Natural killer cell (primary cell): ENCODE measurements around the gene ABCC4. TPM values are rescaled to one million over a fixed set of nuclear protein-coding genes. Genes with fewer than 3 reads are reported as not detected.

Experiments
- ATAC-seq, 3 donors: fragments of 150-1000 bp in 2 of 3; fragments of 200-7000 bp in 1 of 3; cut with Tn5 transposase; 1 replicate in 1 of 3; 2 replicates in 2 of 3; pipeline ENCODE4 v1.10.0; 2021; ENCODE audit warnings: mild to moderate bottlenecking in 2 of 3, moderate library complexity in 2 of 3
- DNase-seq, 2 donors: peaks; one replicate each; pipeline versions ENCODE4 v3.0.0 to v3.0.0-alpha.2; 2013 to 2021; ENCODE audit warnings: mixed read lengths in 1 of 2
- H3K27ac ChIP-seq: one replicate; pipeline ENCODE4 v1.5.1; 2013; ENCODE audit warnings: mild to moderate bottlenecking, low read length
- H3K27me3 ChIP-seq: one replicate; pipeline ENCODE4 v1.6.1; 2013; ENCODE audit warnings: low read length; ENCODE audit not compliant: control insufficient read depth, insufficient read depth
- H3K36me3 ChIP-seq: one replicate; pipeline ENCODE4 v1.6.1; 2013; ENCODE audit warnings: low read length; ENCODE audit not compliant: control insufficient read depth, insufficient read depth
- H3K4me1 ChIP-seq: one replicate; pipeline ENCODE4 v1.6.1; 2013; ENCODE audit warnings: low read length; ENCODE audit not compliant: control insufficient read depth, insufficient read depth
- H3K4me3 ChIP-seq: one replicate; pipeline ENCODE4 v1.5.1; 2013; ENCODE audit warnings: low read length
- H3K9me3 ChIP-seq: one replicate; pipeline ENCODE4 v1.6.1; 2013; ENCODE audit warnings: low read length; ENCODE audit not compliant: control insufficient read depth, insufficient read depth
- H3K27ac Mint-ChIP-seq, 2 donors: one replicate each; pipeline ENCODE4 v1.8.0; 2022; ENCODE audit warnings: mild to moderate bottlenecking in 2 of 2, mixed read lengths in 2 of 2, moderate library complexity in 1 of 2
- H3K27me3 Mint-ChIP-seq, 2 donors: one replicate each; pipeline ENCODE4 v1.8.0; 2022; ENCODE audit warnings: low read depth in 2 of 2, mixed read lengths in 2 of 2
- H3K36me3 Mint-ChIP-seq: one replicate; pipeline ENCODE4 v1.8.0; 2022; ENCODE audit warnings: mixed read lengths
- H3K4me1 Mint-ChIP-seq, 2 donors: one replicate each; pipeline ENCODE4 v1.8.0; 2022; ENCODE audit warnings: mixed read lengths in 2 of 2
- H3K4me3 Mint-ChIP-seq: one replicate; pipeline ENCODE4 v1.8.0; 2022; ENCODE audit warnings: mild to moderate bottlenecking, moderate library complexity, mixed read lengths
- H3K9me3 Mint-ChIP-seq, 2 donors: one replicate each; pipeline ENCODE4 v1.8.0; 2022; ENCODE audit warnings: mixed read lengths in 2 of 2
- WGBS: methylation state at CpG from one replicate; pipeline ENCODE4 v1.1.7; 2013; ENCODE audit warnings: missing lambda C conversion rate; ENCODE audit not compliant: insufficient coverage; 5-methylcytosine and 5-hydroxymethylcytosine counted together
- intact Hi-C: fragments of 100-400 bp; cut with micrococcal nuclease; formaldehyde crosslinking; loops from one replicate; pipeline ENCODE4 v1.14.2; 2022
- total RNA-seq, 4 donors: library from RNA; stranded (reverse); fragments of 120-200 nt in 1 of 4; gene quantifications; one replicate each; pipeline versions ENCODE4 v1.2.3 to v1.2.4, GENCODE V29; 2013 to 2022
- TF ChIP-seq, protein P1 (sequence below): fragments of 200-600 bp; IDR thresholded peaks from one replicate; pipeline ENCODE4 v1.8.0; 2022; ENCODE audit warnings: antibody characterized with exemption

ABCC4 gene
- total RNA-seq, 3 donors from 2014 or later (not counting 1 experiment from before 2014, with no cell fraction given) = 4.8 to 10.3 (median 6.5) TPM

GRCh38 chr13:95235974-95236373, 65.3 kb downstream of the ABCC4 start:
- TF ChIP-seq, protein P1, sequence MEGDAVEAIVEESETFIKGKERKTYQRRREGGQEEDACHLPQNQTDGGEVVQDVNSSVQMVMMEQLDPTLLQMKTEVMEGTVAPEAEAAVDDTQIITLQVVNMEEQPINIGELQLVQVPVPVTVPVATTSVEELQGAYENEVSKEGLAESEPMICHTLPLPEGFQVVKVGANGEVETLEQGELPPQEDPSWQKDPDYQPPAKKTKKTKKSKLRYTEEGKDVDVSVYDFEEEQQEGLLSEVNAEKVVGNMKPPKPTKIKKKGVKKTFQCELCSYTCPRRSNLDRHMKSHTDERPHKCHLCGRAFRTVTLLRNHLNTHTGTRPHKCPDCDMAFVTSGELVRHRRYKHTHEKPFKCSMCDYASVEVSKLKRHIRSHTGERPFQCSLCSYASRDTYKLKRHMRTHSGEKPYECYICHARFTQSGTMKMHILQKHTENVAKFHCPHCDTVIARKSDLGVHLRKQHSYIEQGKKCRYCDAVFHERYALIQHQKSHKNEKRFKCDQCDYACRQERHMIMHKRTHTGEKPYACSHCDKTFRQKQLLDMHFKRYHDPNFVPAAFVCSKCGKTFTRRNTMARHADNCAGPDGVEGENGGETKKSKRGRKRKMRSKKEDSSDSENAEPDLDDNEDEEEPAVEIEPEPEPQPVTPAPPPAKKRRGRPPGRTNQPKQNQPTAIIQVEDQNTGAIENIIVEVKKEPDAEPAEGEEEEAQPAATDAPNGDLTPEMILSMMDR = no peak
- DNase-seq = no peak
- Histone ChIP-seq H3K36me3 (no peaks in the 10 kb centered on the region), H3K4me3 (no peak overlapping the region), H3K4me1 (no peaks in the 10 kb centered on the region), H3K27me3 (no peaks in the 10 kb centered on the region), H3K9me3 (no peaks in the 10 kb centered on the region), H3K27ac (no peak overlapping the region)
- 54% methylated on average over 7 of the region's 7 CpGs for WGBS
- ATAC-seq = no peak
- intact Hi-C loops = no loop called here
- Mint-ChIP-seq H3K4me3 (no peak overlapping the region), H3K4me1 (peaks cover 0 to 5% of the 10 kb centered on the region in 2 donors), H3K36me3 (no peaks in the 10 kb centered on the region), H3K9me3 (no peaks in the 10 kb centered on the region), H3K27me3 (no peaks in the 10 kb centered on the region), H3K27ac (no peak overlapping the region)

- no peak for ATAC-seq
- Mint-ChIP-seq H3K27me3 (no peaks in the 10 kb centered on the region), H3K27ac (no peak overlapping the region), H3K36me3 (no peaks in the 10 kb centered on the region), H3K4me1 (peaks cover 0 to 5% of the 10 kb centered on the region in 2 donors), H3K9me3 (no peaks in the 10 kb centered on the region), H3K4me3 (no peak overlapping the region)
- no peak overlapping the region for H3K27ac ChIP-seq
- TF ChIP-seq, protein P1 = no peak
- intact Hi-C loops = no loop called here
- no peaks in the 10 kb centered on the region for H3K4me1 ChIP-seq
- 73% methylated on average over 3 of the region's 3 CpGs for WGBS
- no peaks in the 10 kb centered on the region for H3K9me3 ChIP-seq
- no peak for DNase-seq
- H3K4me3 ChIP-seq = no peak overlapping the region
- no peaks in the 10 kb centered on the region for H3K27me3 ChIP-seq
- no peaks in the 10 kb centered on the region for H3K36me3 ChIP-seq
Observed at GRCh38 chr13:95235199-95235756, 66.0 kb downstream of the ABCC4 start.

- H3K27me3 Mint-ChIP-seq = no peaks in the 10 kb centered on the region
- H3K27me3 ChIP-seq = no peaks in the 10 kb centered on the region
- ATAC-seq = no peak
- no peak for DNase-seq
- TF ChIP-seq, protein P1 = no peak
- no peak overlapping the region for H3K4me3 Mint-ChIP-seq
- no peaks in the 10 kb centered on the region for H3K36me3 ChIP-seq
- H3K4me1 Mint-ChIP-seq = peaks cover 0 to 5% of the 10 kb centered on the region in 2 donors
- H3K4me1 ChIP-seq = no peaks in the 10 kb centered on the region
- H3K9me3 ChIP-seq = no peaks in the 10 kb centered on the region
- intact Hi-C loops = no loop called here
- no peaks in the 10 kb centered on the region for H3K9me3 Mint-ChIP-seq
- no peak overlapping the region for H3K4me3 ChIP-seq
- H3K36me3 Mint-ChIP-seq = no peaks in the 10 kb centered on the region
- no peak overlapping the region for H3K27ac Mint-ChIP-seq
- no peak overlapping the region for H3K27ac ChIP-seq
- WGBS = 74% methylated on average over 2 of the region's 2 CpGs
Observed at GRCh38 chr13:95234242-95234641, 67.0 kb downstream of the ABCC4 start.

GRCh38 chr13:95233026-95233635, 68.1 kb downstream of the ABCC4 start:
- Mint-ChIP-seq H3K27ac (no peak overlapping the region), H3K4me3 (no peak overlapping the region), H3K4me1 (peaks cover 0 to 9% of the 10 kb centered on the region in 2 donors), H3K9me3 (no peaks in the 10 kb centered on the region), H3K27me3 (no peaks in the 10 kb centered on the region), H3K36me3 (no peaks in the 10 kb centered on the region)
- H3K4me3 ChIP-seq = no peak overlapping the region
- no peak for ATAC-seq
- H3K36me3 ChIP-seq = no peaks in the 10 kb centered on the region
- TF ChIP-seq, protein P1 = no peak
- 100% methylated on average over 2 of the region's 4 CpGs for WGBS
- H3K9me3 ChIP-seq = no peaks in the 10 kb centered on the region
- DNase-seq = no peak
- H3K27me3 ChIP-seq = no peaks in the 10 kb centered on the region
- intact Hi-C loops = no loop called here
- H3K4me1 ChIP-seq = peaks cover 6% of the 10 kb centered on the region
- H3K27ac ChIP-seq = no peak overlapping the region
